HG02678 (cell line): ENCODE results near the gene NEDD4L.

ENCODE experiments used
- ATAC-seq: cut with Tn5 transposase; IDR thresholded peaks from one replicate; pipeline ENCODE4 v1.9.1; 2021; ENCODE audit warnings: mild to moderate bottlenecking, moderate library complexity; ENCODE audit not compliant: unreplicated experiment

Gene NEDD4L

DNA sequence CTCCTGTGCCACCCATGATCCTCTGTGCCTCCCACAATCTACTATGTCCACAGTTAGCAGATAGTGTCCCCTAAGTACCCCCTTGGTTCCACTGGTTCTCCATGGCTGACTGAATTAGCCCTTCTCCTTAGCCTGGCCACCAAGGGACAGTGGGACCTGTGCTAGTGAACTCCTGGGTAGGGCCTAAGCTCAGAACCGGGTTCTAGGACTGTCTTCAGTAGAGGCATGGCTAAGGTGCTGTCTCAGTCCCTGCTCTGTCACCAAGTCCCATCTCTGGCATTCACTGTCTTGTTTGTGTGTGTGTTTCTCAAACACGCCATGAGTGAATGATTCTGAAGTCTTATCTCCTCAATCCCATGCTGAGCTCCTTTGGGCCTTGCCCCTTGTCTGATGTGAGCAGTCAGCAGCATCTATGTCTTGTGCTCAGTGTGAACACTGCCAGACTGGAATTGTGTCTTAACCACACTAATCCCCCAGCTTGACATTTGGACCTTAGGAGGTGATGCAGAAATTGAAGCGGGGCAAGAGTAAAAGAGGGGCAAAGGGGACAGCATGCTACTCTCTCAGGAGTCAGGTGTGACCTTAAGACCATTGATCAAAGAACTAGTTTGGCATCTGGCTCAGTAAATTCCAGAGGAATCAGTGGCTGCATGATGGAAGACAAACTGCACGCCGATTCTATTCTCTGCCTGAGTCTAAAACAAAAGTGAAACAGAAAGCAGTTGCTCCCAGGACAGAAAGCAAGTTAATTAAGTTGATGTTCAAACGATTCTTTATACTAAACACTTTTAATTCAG lies 394.3 kb downstream of the NEDD4L start:
- no peak for ATAC-seq

DNA sequence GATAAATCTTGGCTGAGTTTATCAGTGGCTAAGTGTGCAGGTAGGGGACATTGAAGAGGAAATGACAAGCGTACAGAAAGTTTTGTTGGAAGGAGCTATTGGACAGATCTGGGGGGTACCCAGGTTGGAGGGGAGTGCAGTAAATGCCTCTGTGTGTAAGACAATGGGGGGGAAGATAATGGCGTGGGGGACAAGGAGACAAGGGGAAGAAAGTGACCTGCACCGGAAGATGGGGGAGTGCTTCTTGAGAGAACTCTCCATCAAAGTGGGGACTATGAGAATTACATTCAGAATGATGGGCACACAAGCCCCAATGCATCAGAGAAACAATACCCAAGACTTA lies 394.9 kb downstream of the NEDD4L start:
- ATAC-seq: no peak

DNA sequence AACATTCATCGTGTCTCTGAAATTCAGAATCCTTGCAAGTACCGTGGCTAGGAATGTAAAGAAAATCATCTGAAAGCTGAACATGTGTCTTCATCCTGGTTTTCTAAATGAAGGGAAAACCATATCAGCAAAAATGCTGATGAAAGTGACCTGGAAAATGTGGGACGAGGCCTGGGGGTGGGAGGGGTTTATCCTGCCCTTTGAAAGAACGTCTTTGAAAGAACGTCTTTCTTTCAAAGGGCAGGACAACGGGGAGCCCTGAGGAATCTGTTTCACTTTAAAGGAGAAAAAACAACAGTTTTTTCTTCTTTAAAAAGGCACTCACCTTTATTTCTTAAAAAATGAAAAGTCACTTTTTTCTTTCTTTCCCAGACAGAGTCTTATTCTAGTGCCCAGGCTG lies 399.6 kb downstream of the NEDD4L start:
- no peak for ATAC-seq

DNA sequence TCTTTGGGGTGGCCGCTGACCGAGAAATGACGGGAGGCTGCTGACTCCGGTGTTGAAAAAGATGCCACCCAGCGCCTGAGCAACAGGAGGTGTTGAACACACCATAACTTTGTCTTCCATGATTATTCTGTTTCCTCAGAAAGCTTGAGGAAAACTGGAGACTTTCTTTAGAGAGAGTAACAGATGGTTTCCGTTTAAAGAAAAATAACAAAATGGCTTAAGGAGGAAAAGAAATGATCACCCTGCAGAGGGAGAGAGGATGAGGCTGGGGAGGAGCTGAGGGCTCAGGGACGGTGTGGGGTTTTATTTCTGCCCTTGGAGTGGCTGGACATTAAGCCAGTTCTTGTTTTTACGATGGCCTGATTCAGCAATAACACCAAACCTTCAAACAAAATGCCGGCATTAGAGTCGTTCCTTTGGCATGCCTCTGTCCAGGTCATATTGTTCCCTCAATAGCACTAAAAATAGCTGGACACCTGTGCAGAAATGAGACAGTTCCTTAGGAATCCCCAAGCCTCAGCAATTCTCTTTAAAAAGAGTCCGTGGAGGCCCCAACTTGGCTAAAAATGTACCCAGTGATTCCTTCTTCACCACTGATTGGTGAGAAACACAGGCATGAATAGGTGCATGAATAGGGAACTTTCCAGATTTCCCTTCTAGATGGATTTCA lies 402.5 kb downstream of the NEDD4L start:
- ATAC-seq: no peak

DNA sequence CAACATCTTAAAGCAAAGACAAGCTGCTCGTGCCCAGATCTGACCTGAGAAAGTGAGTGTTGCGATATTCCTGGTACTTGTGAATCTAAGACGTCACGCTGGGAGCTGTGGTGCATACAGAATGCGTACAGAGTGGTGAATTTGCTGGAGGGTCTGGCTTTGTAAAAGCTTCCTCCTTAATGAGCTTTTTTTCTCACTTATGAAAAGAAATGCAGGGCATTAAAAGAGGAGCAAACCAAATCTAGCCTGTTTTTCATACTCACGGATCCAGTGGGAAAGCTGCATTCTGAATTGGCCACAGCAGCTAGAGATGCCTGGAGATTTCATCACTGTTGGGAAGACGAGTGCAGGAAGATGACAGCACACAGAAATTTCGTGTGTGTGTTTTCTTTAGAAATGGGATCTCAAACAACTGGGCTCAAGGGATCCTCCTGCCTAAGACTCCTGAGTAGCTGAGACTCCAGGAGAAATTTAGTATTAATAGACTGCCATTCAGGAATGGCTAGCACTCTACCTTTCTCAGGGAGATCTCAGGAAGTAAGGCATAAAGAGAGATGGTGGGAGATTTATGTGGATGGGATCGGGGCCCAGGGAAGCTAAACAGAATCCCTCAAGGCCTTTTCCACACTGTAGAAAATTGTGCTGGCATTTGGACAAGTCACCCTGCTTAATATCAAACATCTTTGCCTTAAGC lies 403.5 kb downstream of the NEDD4L start:
- no peak for ATAC-seq

DNA sequence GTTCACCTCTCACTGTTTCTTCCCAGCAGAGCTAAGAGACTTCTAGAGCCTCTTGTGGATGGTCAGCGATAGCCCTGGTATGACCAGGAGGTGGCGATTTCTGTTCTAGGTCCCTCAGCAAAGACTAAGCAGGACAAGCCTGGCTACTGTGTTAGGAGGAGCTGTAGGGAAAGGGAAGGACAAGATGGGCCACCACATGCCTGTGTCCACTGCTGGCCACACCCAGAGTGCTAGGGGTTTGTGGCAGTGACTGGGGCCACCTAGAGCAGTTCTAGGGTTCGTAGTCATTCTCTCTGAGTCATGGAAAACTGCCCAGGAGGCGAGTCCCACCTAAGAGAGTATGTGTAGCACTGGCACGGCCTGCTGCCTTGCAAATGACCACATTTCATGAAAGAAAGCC lies 405.4 kb downstream of the NEDD4L start:
- ATAC-seq: no peak
